Mesenteric fat pad (tissue), 1 donor: ENCODE measurements around the gene SMCO1. TPM values are rescaled to one million over a fixed set of nuclear protein-coding genes. Genes with fewer than 3 reads are reported as not detected.
"Not testable (repeated sequence)": the region's sequence is repeated elsewhere in the genome, so short reads cannot be mapped to it uniquely, and the experiment has no call there.

Source experiments
- DNase-seq: peaks from one replicate; pipeline ENCODE4 v3.0.0-alpha.2; 2020; ENCODE audit warnings: low spot score
- total RNA-seq: library from RNA; stranded (reverse); fragmentation: NEBNext Ultra II Directional; extraction: Animal tissue kit (Norgen Biotek cat#: 25700); gene quantifications from one replicate; pipeline ENCODE4 v1.2.1, GENCODE V29; 2021
- donor health status: DM: yes; HTN: yes; CAD: no.

SMCO1 gene
- total RNA-seq, 1 donor from 2014 or later = not detected

- DNase-seq = no peak
Measured at GRCh38 chr3:196523841-196524240, 8.7 kb upstream of the SMCO1 start.

GRCh38 chr3:196521291-196521690 lies 6.1 kb upstream of the SMCO1 start:
- peak; percentile 6 for DNase-seq

GRCh38 chr3:196519718-196520082 lies 4.6 kb upstream of the SMCO1 start:
- peak; percentile 53 for DNase-seq

- DNase-seq = peak; percentile 35
Measured at GRCh38 chr3:196518966-196519717, 4.0 kb upstream of the SMCO1 start.

- DNase-seq = peak; percentile 9
Measured at GRCh38 chr3:196517919-196518318, 2.8 kb upstream of the SMCO1 start.

- no peak for DNase-seq
Measured at GRCh38 chr3:196517162-196517800, 2.1 kb upstream of the SMCO1 start.

GRCh38 chr3:196514350-196514716 lies 813 bp downstream of the SMCO1 start:
- no peak for DNase-seq

GRCh38 chr3:196513697-196514349 lies 1.3 kb downstream of the SMCO1 start:
- no peak for DNase-seq

- not testable (repeated sequence) for DNase-seq
Measured at GRCh38 chr3:196511646-196512425, 3.3 kb downstream of the SMCO1 start.

- not testable (repeated sequence) for DNase-seq
Measured at GRCh38 chr3:196511108-196511507, 4.0 kb downstream of the SMCO1 start.

GRCh38 chr3:196506687-196507086 lies 8.5 kb downstream of the SMCO1 start:
- DNase-seq = no peak

- DNase-seq = no peak
Measured at GRCh38 chr3:196504556-196504955, 10.6 kb downstream of the SMCO1 start.

GRCh38 chr3:196504077-196504398 lies 11.1 kb downstream of the SMCO1 start:
- DNase-seq = not testable (repeated sequence)

GRCh38 chr3:196503196-196504076 lies 11.7 kb downstream of the SMCO1 start, which contains the start of gene RNF168:
TSS of gene RNF168 (minus strand) at chr3:196503768. CDS start at chr3:196503173, 595 bp downstream.
- peak; percentile 98 for DNase-seq

- DNase-seq = no peak
Measured at GRCh38 chr3:196502775-196503195, 12.4 kb downstream of the SMCO1 start.

- DNase-seq = no peak
Measured at GRCh38 chr3:196501316-196502044, 13.7 kb downstream of the SMCO1 start.

GRCh38 chr3:196499807-196500524 lies 15.2 kb downstream of the SMCO1 start:
- no peak for DNase-seq

GRCh38 chr3:196499061-196499460 lies 16.1 kb downstream of the SMCO1 start:
- no peak for DNase-seq

GRCh38 chr3:196498297-196498696 lies 16.8 kb downstream of the SMCO1 start:
- no peak for DNase-seq
